Cardiac muscle cell (in vitro differentiated cells and primary cell): ENCODE data around the gene UTP11. TPM values are rescaled to one million over a fixed set of nuclear protein-coding genes. Genes with fewer than 3 reads are reported as not detected.

Experiments used
- DNase-seq, 2 donors: peaks; one replicate each; pipeline versions ENCODE4 v3.0.0 to v3.0.0-alpha.2; 2010 to 2017; ENCODE audit warnings: low read depth in 1 of 2, low spot score in 1 of 2
- H3K27ac ChIP-seq: fragments of 200-600 bp; sonication (generic); 2 replicates; pipeline ENCODE4 v1.5.1; 2016
- H3K27me3 ChIP-seq: fragments of 200-600 bp; sonication (generic); 2 replicates; pipeline ENCODE4 v1.6.0; 2016; ENCODE audit warnings: control low read depth
- H3K36me3 ChIP-seq: fragments of 200-600 bp; sonication (generic); 2 replicates; pipeline ENCODE4 v1.5.1; 2016; ENCODE audit warnings: control low read depth
- H3K4me1 ChIP-seq: fragments of 200-600 bp; sonication (generic); 2 replicates; pipeline ENCODE4 v1.8.1; 2017; ENCODE audit warnings: low read depth, mild to moderate bottlenecking, mixed run types
- H3K4me3 ChIP-seq: fragments of 200-600 bp; sonication (generic); 2 replicates; pipeline ENCODE4 v1.5.1; 2016; ENCODE audit warnings: mild to moderate bottlenecking
- H3K9me3 ChIP-seq: fragments of 200-600 bp; sonication (generic); 2 replicates; pipeline ENCODE4 v1.5.1; 2017; ENCODE audit warnings: low read depth, mild to moderate bottlenecking, control low read depth
- polyA plus RNA-seq: library from polyadenylated mRNA; unstranded; fragments of >200 nt; fragmentation: Nextera tagmentation; extraction: Ambion mirVana; gene quantifications from 2 replicates; pipeline ENCODE4 v1.2.1, GENCODE V29; 2016
- total RNA-seq: library from RNA; depleted of rRNA; stranded (reverse); fragments of >200 nt; gene quantifications from 2 replicates; pipeline ENCODE4 v1.2.3, GENCODE V29; 2016
- TF ChIP-seq, protein P1 (sequence below): IDR thresholded peaks from 2 replicates; pipeline ENCODE4 v1.5.1; 2012; ENCODE audit warnings: low read depth, mild to moderate bottlenecking, low read length

Gene UTP11
- total and polyA plus RNA-seq, 2 experiments from 2014 or later: 57.0 to 57.7 TPM

DNA sequence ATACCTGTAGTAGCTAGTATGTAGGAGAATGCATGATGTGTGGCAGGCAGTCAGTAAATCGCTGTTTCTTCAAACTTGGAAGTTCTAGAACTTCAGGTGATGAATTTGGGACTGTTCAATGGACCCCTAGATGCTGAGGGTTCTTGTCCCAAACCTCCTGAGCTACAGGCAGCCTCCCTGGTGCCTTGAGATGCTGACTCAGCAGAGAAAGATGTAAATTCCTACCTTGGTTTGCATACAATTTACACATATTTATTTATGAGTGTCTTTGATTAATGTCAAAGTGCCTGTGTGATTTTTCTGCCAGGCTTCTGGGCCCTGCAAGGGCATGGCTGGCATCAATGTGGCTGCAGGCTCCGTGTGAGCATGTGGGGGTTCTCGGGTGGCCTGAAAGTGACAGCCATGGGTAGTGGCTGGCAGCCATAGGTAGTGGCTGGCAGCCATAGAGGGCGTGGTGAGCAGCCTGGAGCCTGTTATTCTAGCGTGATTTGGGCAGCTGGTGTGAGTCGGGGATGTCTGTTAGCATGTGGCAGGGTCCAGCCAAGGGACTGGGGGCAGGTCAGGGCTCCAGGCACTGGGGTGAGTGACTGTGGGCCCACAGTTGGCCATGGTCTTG, 47.2 kb downstream of the UTP11 start:
- Histone ChIP-seq H3K36me3 (no peaks in the 10 kb centered on the region), H3K27me3 (no peaks in the 10 kb centered on the region), H3K9me3 (no peaks in the 10 kb centered on the region), H3K4me3 (no peak overlapping the region), H3K27ac (no peak overlapping the region), H3K4me1 (no peaks in the 10 kb centered on the region)
- no peak for DNase-seq
- TF ChIP-seq, protein P1, sequence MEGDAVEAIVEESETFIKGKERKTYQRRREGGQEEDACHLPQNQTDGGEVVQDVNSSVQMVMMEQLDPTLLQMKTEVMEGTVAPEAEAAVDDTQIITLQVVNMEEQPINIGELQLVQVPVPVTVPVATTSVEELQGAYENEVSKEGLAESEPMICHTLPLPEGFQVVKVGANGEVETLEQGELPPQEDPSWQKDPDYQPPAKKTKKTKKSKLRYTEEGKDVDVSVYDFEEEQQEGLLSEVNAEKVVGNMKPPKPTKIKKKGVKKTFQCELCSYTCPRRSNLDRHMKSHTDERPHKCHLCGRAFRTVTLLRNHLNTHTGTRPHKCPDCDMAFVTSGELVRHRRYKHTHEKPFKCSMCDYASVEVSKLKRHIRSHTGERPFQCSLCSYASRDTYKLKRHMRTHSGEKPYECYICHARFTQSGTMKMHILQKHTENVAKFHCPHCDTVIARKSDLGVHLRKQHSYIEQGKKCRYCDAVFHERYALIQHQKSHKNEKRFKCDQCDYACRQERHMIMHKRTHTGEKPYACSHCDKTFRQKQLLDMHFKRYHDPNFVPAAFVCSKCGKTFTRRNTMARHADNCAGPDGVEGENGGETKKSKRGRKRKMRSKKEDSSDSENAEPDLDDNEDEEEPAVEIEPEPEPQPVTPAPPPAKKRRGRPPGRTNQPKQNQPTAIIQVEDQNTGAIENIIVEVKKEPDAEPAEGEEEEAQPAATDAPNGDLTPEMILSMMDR: no peak

DNA sequence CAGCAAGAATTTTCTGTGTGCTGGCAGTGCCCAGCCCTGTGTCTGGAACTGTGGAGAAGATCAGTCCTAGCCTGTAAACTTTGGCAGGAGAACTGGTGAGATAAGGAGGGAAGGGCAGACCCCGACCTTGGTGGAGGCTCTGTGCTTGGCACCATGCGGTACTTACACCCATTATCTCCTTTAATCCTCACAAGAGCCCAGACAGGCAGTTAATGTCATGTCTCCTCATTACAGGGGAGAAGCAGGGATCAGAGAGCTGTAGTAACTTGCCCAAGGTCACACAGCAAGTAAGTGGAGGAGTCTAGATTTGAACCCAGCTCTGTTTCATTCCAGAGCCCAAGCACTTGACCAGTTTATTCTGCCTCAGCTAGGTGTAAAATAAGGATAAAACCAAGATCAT, 48.0 kb downstream of the UTP11 start:
- DNase-seq: no peak
- no peaks in the 10 kb centered on the region for H3K4me1 ChIP-seq
- H3K36me3 ChIP-seq: no peaks in the 10 kb centered on the region
- no peak overlapping the region for H3K27ac ChIP-seq
- H3K27me3 ChIP-seq: no peaks in the 10 kb centered on the region
- TF ChIP-seq, protein P1: no peak
- H3K4me3 ChIP-seq: no peak overlapping the region
- no peaks in the 10 kb centered on the region for H3K9me3 ChIP-seq

DNA sequence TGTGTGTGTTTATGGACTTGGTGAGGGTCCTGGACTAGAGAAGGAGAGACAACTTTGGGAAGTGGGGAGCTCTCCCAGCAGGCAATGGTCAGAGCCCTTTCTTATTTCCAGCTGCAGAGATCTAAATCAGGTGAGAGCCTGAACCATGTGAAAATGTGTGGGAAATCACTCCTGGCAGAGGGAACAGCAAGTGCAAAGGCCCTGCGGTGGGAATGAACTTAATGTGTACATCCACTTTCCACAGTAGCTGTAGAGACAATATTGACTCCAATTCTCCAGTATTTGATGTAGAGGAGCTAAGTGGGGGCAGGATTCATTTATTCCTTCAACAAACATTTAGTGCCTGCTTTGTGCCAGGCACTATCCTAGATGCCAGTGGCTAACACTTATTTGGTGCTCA, 48.8 kb downstream of the UTP11 start:
- TF ChIP-seq, protein P1: no peak
- no peak for DNase-seq
- H3K4me3 ChIP-seq: no peak overlapping the region

DNA sequence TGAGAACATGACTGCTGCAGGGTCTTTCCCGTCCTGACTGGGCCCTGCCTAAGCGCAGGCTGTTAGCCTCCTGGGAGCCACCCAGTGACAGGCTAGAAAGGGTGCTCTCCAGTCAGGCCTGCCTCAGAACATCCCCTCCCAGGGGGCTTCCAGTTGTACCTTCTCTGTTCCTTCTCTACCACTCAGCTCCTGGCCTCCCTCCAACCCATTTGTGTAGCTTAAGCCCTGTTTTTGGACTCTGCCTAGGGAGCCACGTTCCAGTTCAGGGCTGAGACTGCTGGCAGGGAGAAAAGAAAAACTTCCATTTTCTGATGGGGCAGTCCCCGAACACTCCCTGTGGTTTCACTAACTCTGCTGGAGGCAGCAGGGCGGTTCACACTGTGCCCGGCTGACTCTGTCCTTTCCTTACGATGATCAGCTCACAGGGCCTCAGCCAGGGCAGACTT, 49.4 kb downstream of the UTP11 start:
- no peaks in the 10 kb centered on the region for H3K9me3 ChIP-seq
- no peaks in the 10 kb centered on the region for H3K27me3 ChIP-seq
- no peak overlapping the region for H3K4me3 ChIP-seq
- DNase-seq: no peak
- H3K27ac ChIP-seq: no peak overlapping the region
- no peaks in the 10 kb centered on the region for H3K36me3 ChIP-seq
- H3K4me1 ChIP-seq: no peaks in the 10 kb centered on the region
- TF ChIP-seq, protein P1: no peak

More for the DNA sequence above, 48.8 kb downstream of the UTP11 start:
- Histone ChIP-seq H3K27me3 (no peaks in the 10 kb centered on the region), H3K9me3 (no peaks in the 10 kb centered on the region), H3K36me3 (no peaks in the 10 kb centered on the region), H3K27ac (no peak overlapping the region), H3K4me1 (no peaks in the 10 kb centered on the region)

DNA sequence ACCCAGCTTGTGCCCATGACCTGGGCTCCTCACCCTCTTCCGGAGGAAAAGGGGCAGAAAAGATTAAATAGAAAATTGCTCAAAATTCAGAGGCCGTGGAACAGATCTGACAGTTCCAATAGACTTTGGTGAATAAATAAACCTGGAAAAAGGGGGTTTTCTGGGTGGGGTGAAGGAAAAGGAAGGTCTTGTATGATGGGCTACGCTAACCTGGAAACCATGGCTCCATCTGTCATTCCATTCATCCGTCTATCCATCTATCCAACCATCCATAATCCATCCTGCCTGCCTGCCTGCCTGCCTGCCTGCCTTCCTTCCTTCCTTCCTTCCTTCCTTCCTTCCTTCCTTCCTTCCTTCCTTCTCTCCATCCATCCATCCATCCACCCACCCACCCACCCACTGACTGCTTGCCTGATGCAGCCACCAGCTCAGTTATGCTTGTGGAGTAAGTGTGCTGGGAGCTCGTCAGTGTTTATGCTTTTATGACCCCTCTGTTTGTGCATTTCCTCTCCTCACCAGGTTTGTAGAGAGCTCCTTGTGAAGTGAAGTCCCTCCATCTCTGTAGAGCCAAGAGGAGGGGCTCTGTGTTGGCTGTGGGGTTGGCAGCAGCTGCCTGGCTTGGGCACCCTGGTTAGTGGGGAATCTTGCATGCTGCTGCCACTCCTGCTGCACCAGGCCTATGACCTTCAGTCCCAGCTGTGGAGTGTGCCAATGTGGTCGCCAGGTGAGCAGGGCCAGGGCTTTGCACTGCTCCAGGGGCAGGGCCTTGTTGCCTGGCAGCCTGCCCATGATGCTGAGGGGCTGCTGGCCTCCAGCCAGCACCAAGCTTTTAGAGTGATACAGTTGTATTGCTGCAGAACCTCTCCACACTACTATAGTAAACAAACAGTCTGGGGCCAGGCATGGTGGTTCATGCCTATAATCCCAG, 50.1 kb downstream of the UTP11 start:
- TF ChIP-seq, protein P1: no peak
- no peak overlapping the region for H3K4me3 ChIP-seq
- no peaks in the 10 kb centered on the region for H3K36me3 ChIP-seq
- H3K4me1 ChIP-seq: no peaks in the 10 kb centered on the region
- no peaks in the 10 kb centered on the region for H3K9me3 ChIP-seq
- no peak overlapping the region for H3K27ac ChIP-seq
- H3K27me3 ChIP-seq: no peaks in the 10 kb centered on the region
- no peak for DNase-seq
